Adipocyte (in vitro differentiated cells): ENCODE measurements around the gene C3orf52.
"Not testable (repeated sequence)": the region's sequence is repeated elsewhere in the genome, so short reads cannot be mapped to it uniquely, and the experiment has no call there.

Experiments
- DNase-seq: peaks from one replicate; pipeline ENCODE4 v3.0.0-alpha.2; 2015; ENCODE audit warnings: low read depth
- H3K27me3 ChIP-seq: replicated peaks from 2 replicates; pipeline ENCODE4 v1.7.0; 2013; ENCODE audit warnings: mild to moderate bottlenecking, low read length, moderate library complexity; ENCODE audit not compliant: control insufficient read depth, insufficient read depth
- H3K36me3 ChIP-seq: 2 replicates; pipeline ENCODE4 v1.7.0; 2013; ENCODE audit warnings: low read length, mild to moderate bottlenecking, moderate library complexity; ENCODE audit not compliant: control insufficient read depth, insufficient read depth, severe bottlenecking
- H3K4me1 ChIP-seq: 2 replicates; pipeline ENCODE4 v1.7.0; 2013; ENCODE audit warnings: mild to moderate bottlenecking, low read length, moderate library complexity; ENCODE audit not compliant: control insufficient read depth, insufficient read depth
- H3K4me3 ChIP-seq: 2 replicates; pipeline ENCODE4 v1.7.0; 2013; ENCODE audit warnings: mild to moderate bottlenecking, low read length, moderate library complexity
- H3K9ac ChIP-seq: 2 replicates; pipeline ENCODE4 v1.7.0; 2013; ENCODE audit warnings: mild to moderate bottlenecking, low read length, moderate library complexity
- H3K9me3 ChIP-seq: 2 replicates; pipeline ENCODE4 v1.7.0; 2013; ENCODE audit warnings: mild to moderate bottlenecking, low read length, moderate library complexity; ENCODE audit not compliant: control insufficient read depth

Gene C3orf52

GRCh38 chr3:112059497-112059896, 26.7 kb upstream of the C3orf52 start:
- H3K27me3 ChIP-seq = no peaks in the 10 kb centered on the region
- no peaks in the 10 kb centered on the region for H3K36me3 ChIP-seq
- no peaks in the 10 kb centered on the region for H3K9me3 ChIP-seq
- H3K9ac ChIP-seq = no peak overlapping the region
- no peak overlapping the region for H3K4me3 ChIP-seq
- DNase-seq = no peak
- peaks cover 5% of the 10 kb centered on the region for H3K4me1 ChIP-seq

GRCh38 chr3:112061152-112061551, 25.0 kb upstream of the C3orf52 start:
- DNase-seq = peak; percentile 70
- Histone ChIP-seq H3K4me1 (peaks cover 5% of the 10 kb centered on the region), H3K9ac (no peak overlapping the region), H3K27me3 (no peaks in the 10 kb centered on the region), H3K36me3 (no peaks in the 10 kb centered on the region), H3K4me3 (no peak overlapping the region), H3K9me3 (no peaks in the 10 kb centered on the region)

GRCh38 chr3:112072387-112073060, 13.7 kb upstream of the C3orf52 start:
- not testable (repeated sequence) for H3K36me3 ChIP-seq, H3K4me3 ChIP-seq, H3K9ac ChIP-seq, H3K9me3 ChIP-seq, DNase-seq, H3K27me3 ChIP-seq
- H3K4me1 ChIP-seq = peaks cover 17% of the 10 kb centered on the region

- peaks cover 17% of the 10 kb centered on the region for H3K4me1 ChIP-seq
- no peaks in the 10 kb centered on the region for H3K36me3 ChIP-seq
- H3K27me3 ChIP-seq = no peaks in the 10 kb centered on the region
- no peak overlapping the region for H3K9ac ChIP-seq
- DNase-seq = peak; percentile 27
- H3K4me3 ChIP-seq = no peak overlapping the region
- no peaks in the 10 kb centered on the region for H3K9me3 ChIP-seq
These were observed 12.2 kb upstream of the C3orf52 start for GRCh38 chr3:112074006-112074405.

- Histone ChIP-seq H3K9me3 (no peaks in the 10 kb centered on the region), H3K4me3 (peak overlapping the region; percentile 19), H3K27me3 (no peaks in the 10 kb centered on the region), H3K9ac (peak overlapping the region; percentile 33), H3K36me3 (no peaks in the 10 kb centered on the region), H3K4me1 (peaks cover 17% of the 10 kb centered on the region)
- DNase-seq = peak; percentile 79
These were observed 11.3 kb upstream of the C3orf52 start for GRCh38 chr3:112074616-112075497.

- Histone ChIP-seq H3K9me3 (no peaks in the 10 kb centered on the region), H3K4me3 (no peak overlapping the region), H3K9ac (no peak overlapping the region), H3K4me1 (peaks cover 17% of the 10 kb centered on the region), H3K27me3 (no peaks in the 10 kb centered on the region), H3K36me3 (no peaks in the 10 kb centered on the region)
- no peak for DNase-seq
These were observed 7.8 kb upstream of the C3orf52 start for GRCh38 chr3:112078125-112079083.

GRCh38 chr3:112083239-112083638, 3.0 kb upstream of the C3orf52 start:
- H3K36me3 ChIP-seq = no peaks in the 10 kb centered on the region
- H3K9ac ChIP-seq = no peak overlapping the region
- no peak for DNase-seq
- H3K9me3 ChIP-seq = no peaks in the 10 kb centered on the region
- H3K4me1 ChIP-seq = peaks cover 7% of the 10 kb centered on the region
- H3K4me3 ChIP-seq = no peak overlapping the region
- H3K27me3 ChIP-seq = no peaks in the 10 kb centered on the region

GRCh38 chr3:112084980-112085705, 1.0 kb upstream of the C3orf52 start:
- Histone ChIP-seq H3K9me3 (no peaks in the 10 kb centered on the region), H3K4me3 (no peak overlapping the region), H3K9ac (no peak overlapping the region), H3K27me3 (no peaks in the 10 kb centered on the region), H3K4me1 (peaks cover 7% of the 10 kb centered on the region), H3K36me3 (no peaks in the 10 kb centered on the region)
- no peak for DNase-seq

- DNase-seq = no peak
- no peaks in the 10 kb centered on the region for H3K27me3 ChIP-seq
- H3K36me3 ChIP-seq = no peaks in the 10 kb centered on the region
- peak overlapping the region; percentile 83 for H3K4me3 ChIP-seq
- peaks cover 7% of the 10 kb centered on the region for H3K4me1 ChIP-seq
- peak overlapping the region; percentile 70 for H3K9ac ChIP-seq
- no peaks in the 10 kb centered on the region for H3K9me3 ChIP-seq
These were observed 484 bp upstream of the C3orf52 start for GRCh38 chr3:112085735-112086075.

- H3K9me3 ChIP-seq = no peaks in the 10 kb centered on the region
- H3K36me3 ChIP-seq = no peaks in the 10 kb centered on the region
- no peaks in the 10 kb centered on the region for H3K27me3 ChIP-seq
- DNase-seq = peak; percentile 46
- H3K4me3 ChIP-seq = peak overlapping the region; percentile 83
- H3K9ac ChIP-seq = peak overlapping the region; percentile 70
- peaks cover 7% of the 10 kb centered on the region for H3K4me1 ChIP-seq
These were observed 811 bp downstream of the C3orf52 start for GRCh38 chr3:112086875-112087524.
